HEK293 (cell line): ENCODE data around the gene SPARC.
A peak's percentile ranks its signal among the peaks of the same experiment; 100 is the strongest.

Experiments used
- CTCF ChIA-PET: fragments of 350-600 bp; formaldehyde crosslinking; extraction: SDS; loops from one replicate; lab custom pipeline; 2021; ENCODE audit warnings: antibody characterized with exemption; lab: Yijun Ruan, JAX
- POLR2A ChIA-PET: fragments of 300-600 bp; formaldehyde crosslinking; extraction: SDS; loops from one replicate; lab custom pipeline; 2020; ENCODE audit warnings: antibody characterized with exemption, inconsistent platforms; lab: Yijun Ruan, JAX
- H3K27ac ChIP-seq: fragments of 200-500 bp; sonication (Bioruptor generic); 2 replicates; pipeline ENCODE4 v1.5.1; 2014; ENCODE audit warnings: low read depth, low read length, control low read depth, inconsistent platforms; ENCODE audit errors: extremely low read depth
- H3K36me3 ChIP-seq, 2 experiments: fragments of 200-500 bp in 1 of 2; sonication (Bioruptor generic) in 1 of 2; 1 replicate in 1 of 2; 2 replicates in 1 of 2; pipeline ENCODE4 v1.5.1; 2014 to 2017; ENCODE audit warnings: inconsistent platforms in 2 of 2, low read length in 2 of 2; ENCODE audit not compliant: control insufficient read depth in 2 of 2, insufficient read depth in 1 of 2
- H3K4me1 ChIP-seq: fragments of 200-500 bp; sonication (Bioruptor generic); 2 replicates; pipeline ENCODE4 v1.5.1; 2014; ENCODE audit warnings: mild to moderate bottlenecking, low read length, inconsistent platforms; ENCODE audit not compliant: control insufficient read depth, insufficient read depth
- H3K4me3 ChIP-seq: 2 replicates; pipeline ENCODE4 v1.5.1; 2011; ENCODE audit warnings: low read depth, mild to moderate bottlenecking, control low read depth, low read length, moderate library complexity
- H3K9me3 ChIP-seq: fragments of 200-500 bp; sonication (Bioruptor generic); 2 replicates; pipeline ENCODE4 v1.5.1; 2014; ENCODE audit warnings: low read depth, low read length, inconsistent platforms; ENCODE audit not compliant: control insufficient read depth, insufficient read depth
- BCL6B ChIP-seq: fragments of 450-650 bp; formaldehyde crosslinking; IDR thresholded peaks from 2 replicates; pipeline ENCODE4 v1.5.1; 2017; ENCODE audit warnings: missing biosample characterization, missing genetic modification characterization
- GLIS1 ChIP-seq: fragments of 450-650 bp; formaldehyde crosslinking; IDR thresholded peaks from 2 replicates; pipeline ENCODE4 v1.5.1; 2016; ENCODE audit warnings: missing biosample characterization, missing genetic modification characterization
- GLIS2 ChIP-seq: fragments of 450-650 bp; formaldehyde crosslinking; IDR thresholded peaks from 2 replicates; pipeline ENCODE4 v1.5.1; 2016; ENCODE audit warnings: missing biosample characterization, missing genetic modification characterization
- KLF9 ChIP-seq: fragments of 450-650 bp; formaldehyde crosslinking; IDR thresholded peaks from 2 replicates; pipeline ENCODE4 v1.5.1; 2016; ENCODE audit warnings: missing biosample characterization, missing genetic modification characterization, low read depth
- PATZ1 ChIP-seq: fragments of 450-650 bp; formaldehyde crosslinking; IDR thresholded peaks from 2 replicates; pipeline ENCODE4 v1.5.1; 2016; ENCODE audit warnings: missing biosample characterization, missing genetic modification characterization
- PRDM10 ChIP-seq: fragments of 450-650 bp; formaldehyde crosslinking; IDR thresholded peaks from 2 replicates; pipeline ENCODE4 v1.5.1; 2016; ENCODE audit warnings: missing biosample characterization, missing genetic modification characterization
- RBAK ChIP-seq: fragments of 450-650 bp; formaldehyde crosslinking; IDR thresholded peaks from 2 replicates; pipeline ENCODE4 v1.5.1; 2016; ENCODE audit warnings: missing biosample characterization, missing genetic modification characterization
- ZIC2 ChIP-seq: fragments of 450-650 bp; formaldehyde crosslinking; IDR thresholded peaks from 2 replicates; pipeline ENCODE4 v1.5.1; 2016; ENCODE audit warnings: missing biosample characterization, missing genetic modification characterization
- ZNF10 ChIP-seq: fragments of 450-650 bp; formaldehyde crosslinking; IDR thresholded peaks from 2 replicates; pipeline ENCODE4 v1.5.1; 2017; ENCODE audit warnings: missing biosample characterization, missing genetic modification characterization
- ZNF155 ChIP-seq: fragments of 450-650 bp; formaldehyde crosslinking; IDR thresholded peaks from 2 replicates; pipeline ENCODE4 v1.5.1; 2016; ENCODE audit warnings: missing biosample characterization, missing genetic modification characterization
- ZNF2 ChIP-seq: fragments of 450-650 bp; formaldehyde crosslinking; IDR thresholded peaks from 2 replicates; pipeline ENCODE4 v1.5.1; 2016; ENCODE audit warnings: missing biosample characterization, missing genetic modification characterization
- ZNF341 ChIP-seq: fragments of 450-650 bp; formaldehyde crosslinking; IDR thresholded peaks from 2 replicates; pipeline ENCODE4; 2016; ENCODE audit warnings: low read depth, missing biosample characterization, missing genetic modification characterization
- ZNF398 ChIP-seq: fragments of 450-650 bp; formaldehyde crosslinking; IDR thresholded peaks from 2 replicates; pipeline ENCODE4 v1.5.1; 2017; ENCODE audit warnings: missing biosample characterization, missing genetic modification characterization
- ZNF544 ChIP-seq: fragments of 450-650 bp; formaldehyde crosslinking; IDR thresholded peaks from 2 replicates; pipeline ENCODE4 v1.5.0; 2017; ENCODE audit warnings: missing biosample characterization, missing genetic modification characterization
- ZNF580 ChIP-seq: fragments of 450-650 bp; formaldehyde crosslinking; IDR thresholded peaks from 2 replicates; pipeline ENCODE4 v1.5.1; 2016; ENCODE audit warnings: missing biosample characterization, missing genetic modification characterization
- ZNF624 ChIP-seq: fragments of 450-650 bp; formaldehyde crosslinking; IDR thresholded peaks from 2 replicates; pipeline ENCODE4 v1.5.1; 2017; ENCODE audit warnings: missing biosample characterization, missing genetic modification characterization
- ZNF645 ChIP-seq: fragments of 450-650 bp; formaldehyde crosslinking; IDR thresholded peaks from 2 replicates; pipeline ENCODE4; 2016; ENCODE audit warnings: missing biosample characterization, missing genetic modification characterization
- ZNF692 ChIP-seq: fragments of 450-650 bp; formaldehyde crosslinking; IDR thresholded peaks from 2 replicates; pipeline ENCODE4 v1.5.1; 2016; ENCODE audit warnings: missing biosample characterization, missing genetic modification characterization
- ZXDB ChIP-seq: fragments of 450-650 bp; formaldehyde crosslinking; IDR thresholded peaks from 2 replicates; pipeline ENCODE4 v1.5.1; 2016; ENCODE audit warnings: missing biosample characterization, missing genetic modification characterization

Gene SPARC

GRCh38 chr5:151620461-151620840 lies 66.3 kb downstream of the SPARC start:
- TF ChIP-seq KLF9 (tag by site-specific recombination) (no peak), RBAK (tag by site-specific recombination) (no peak), ZNF624 (no peak), ZXDB (tag by site-specific recombination) (no peak), ZNF645 (no peak), PATZ1 (no peak), ZNF10 (no peak), ZNF692 (no peak), ZNF2 (tag by site-specific recombination) (no peak)
- ChIA-PET CTCF (interaction anchor here (0.6 kb wide), 1 partner anchor 22 kb away, joined by 5 read pairs; no protein-coding TSS in a partner anchor), POLR2A (no interaction called here)
- H3K9me3 ChIP-seq = no peaks in the 10 kb centered on the region
- H3K4me3 ChIP-seq = no peak overlapping the region
- no peaks in the 10 kb centered on the region for H3K36me3 ChIP-seq
- H3K4me1 ChIP-seq = no peaks in the 10 kb centered on the region
- H3K27ac ChIP-seq = no peak overlapping the region

GRCh38 chr5:151619812-151620460 lies 66.8 kb downstream of the SPARC start:
- TF ChIP-seq ZNF398 (tag by site-specific recombination) (0 out of 2 replicates have a peak, but pooled peaks have one; percentile 19), ZNF544 (tag by site-specific recombination) (no peak), ZNF341 (peak; percentile 48; the same call in 1 of the 2 replicates), BCL6B (tag by site-specific recombination) (no peak), GLIS1 (peak; percentile 85), PRDM10 (tag by site-specific recombination) (no peak), GLIS2 (tag by site-specific recombination) (peak; percentile 39; the same call in 1 of the 2 replicates), ZNF155 (tag by site-specific recombination) (no peak), ZNF580 (tag by site-specific recombination) (no peak), ZIC2 (tag by site-specific recombination) (peak; percentile 98)
- CTCF ChIA-PET = interaction anchor here (0.6 to 0.7 kb wide), 2 partner anchors 22 to 1770 kb away, joined by 3 to 5 read pairs; no protein-coding TSS in a partner anchor
- H3K36me3 ChIP-seq = no peaks in the 10 kb centered on the region
- no peak overlapping the region for H3K27ac ChIP-seq
- H3K9me3 ChIP-seq = no peaks in the 10 kb centered on the region
- POLR2A ChIA-PET = no interaction called here
- H3K4me1 ChIP-seq = no peaks in the 10 kb centered on the region
- no peak overlapping the region for H3K4me3 ChIP-seq
